Breast epithelium (tissue), 3 donors: ENCODE measurements around the gene MOCS3.

Source experiments
- POLR2A ChIP-seq: fragments of 450-650 bp; IDR thresholded peaks from one replicate; pipeline ENCODE4 v1.6.1; 2016; ENCODE audit warnings: antibody characterized with exemption, mild to moderate bottlenecking, moderate library complexity
- POLR2AphosphoS5 ChIP-seq, 3 donors: sonication (generic); formaldehyde crosslinking; IDR thresholded peaks; one replicate each; pipeline ENCODE4 v1.6.1; 2017; ENCODE audit warnings: antibody characterized with exemption in 3 of 3
- TF ChIP-seq, protein P1 (sequence below), 3 donors: fragments of 450-650 bp; IDR thresholded peaks; one replicate each; pipeline ENCODE4 v1.5.1; 2016 to 2017; ENCODE audit warnings: antibody characterized with exemption in 3 of 3, mild to moderate bottlenecking in 3 of 3, moderate library complexity in 3 of 3

DNA sequence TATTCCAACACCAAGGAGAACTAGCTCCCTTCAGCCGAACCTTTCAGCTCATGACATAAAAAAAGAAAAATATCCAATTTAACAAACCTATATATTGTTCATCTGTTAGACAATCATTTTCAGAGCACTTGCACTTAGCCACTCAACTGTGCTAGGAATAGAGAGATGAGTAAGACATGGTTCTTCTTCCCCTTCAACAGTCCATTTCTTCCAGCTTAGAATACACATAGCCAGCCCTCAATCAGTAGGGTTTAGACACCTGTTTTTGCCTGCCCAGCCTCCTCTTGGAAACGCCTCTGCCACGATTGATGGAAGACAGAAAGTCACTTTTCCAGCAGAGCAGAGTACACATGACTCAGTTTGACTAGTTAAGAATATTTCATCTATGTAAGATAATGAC is 49.2 kb upstream of the MOCS3 start:
- no peak for TF ChIP-seq POLR2A
- TF ChIP-seq, protein P1, sequence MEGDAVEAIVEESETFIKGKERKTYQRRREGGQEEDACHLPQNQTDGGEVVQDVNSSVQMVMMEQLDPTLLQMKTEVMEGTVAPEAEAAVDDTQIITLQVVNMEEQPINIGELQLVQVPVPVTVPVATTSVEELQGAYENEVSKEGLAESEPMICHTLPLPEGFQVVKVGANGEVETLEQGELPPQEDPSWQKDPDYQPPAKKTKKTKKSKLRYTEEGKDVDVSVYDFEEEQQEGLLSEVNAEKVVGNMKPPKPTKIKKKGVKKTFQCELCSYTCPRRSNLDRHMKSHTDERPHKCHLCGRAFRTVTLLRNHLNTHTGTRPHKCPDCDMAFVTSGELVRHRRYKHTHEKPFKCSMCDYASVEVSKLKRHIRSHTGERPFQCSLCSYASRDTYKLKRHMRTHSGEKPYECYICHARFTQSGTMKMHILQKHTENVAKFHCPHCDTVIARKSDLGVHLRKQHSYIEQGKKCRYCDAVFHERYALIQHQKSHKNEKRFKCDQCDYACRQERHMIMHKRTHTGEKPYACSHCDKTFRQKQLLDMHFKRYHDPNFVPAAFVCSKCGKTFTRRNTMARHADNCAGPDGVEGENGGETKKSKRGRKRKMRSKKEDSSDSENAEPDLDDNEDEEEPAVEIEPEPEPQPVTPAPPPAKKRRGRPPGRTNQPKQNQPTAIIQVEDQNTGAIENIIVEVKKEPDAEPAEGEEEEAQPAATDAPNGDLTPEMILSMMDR (IDR thresholded peaks at IDR 0.05), result no peak
- TF ChIP-seq POLR2AphosphoS5 (IDR thresholded peaks at IDR 0.05), result no peak
